Central memory CD8-positive, alpha-beta T cell (primary cell): ENCODE results near the gene TTYH3.
"Not testable (repeated sequence)": the region's sequence is repeated elsewhere in the genome, so short reads cannot be mapped to it uniquely, and the experiment has no call there.

Source experiments
- ATAC-seq: fragments of 150-1000 bp; cut with Tn5 transposase; replicated peaks from 2 replicates; pipeline ENCODE4 v1.10.0; 2022; ENCODE audit warnings: mild to moderate bottlenecking, moderate FRiP score, moderate number of reproducible peaks; ENCODE audit not compliant: poor library complexity, severe bottlenecking; ENCODE audit errors: extremely low read depth
- DNase-seq, 2 donors: peaks; one replicate each; pipeline ENCODE4 v3.0.0; 2021; ENCODE audit warnings: low spot score in 2 of 2
- H3K27ac Mint-ChIP-seq: one replicate; pipeline ENCODE4 v1.8.0; 2022; ENCODE audit warnings: low read depth, mild to moderate bottlenecking, moderate library complexity, mixed read lengths
- H3K27me3 Mint-ChIP-seq: one replicate; pipeline ENCODE4 v1.8.0; 2022; ENCODE audit warnings: mixed read lengths
- H3K36me3 Mint-ChIP-seq: one replicate; pipeline ENCODE4 v1.8.0; 2022; ENCODE audit warnings: mild to moderate bottlenecking, moderate library complexity, mixed read lengths; ENCODE audit not compliant: insufficient read depth
- H3K4me1 Mint-ChIP-seq: one replicate; pipeline ENCODE4 v1.8.0; 2022; ENCODE audit warnings: mixed read lengths
- H3K4me3 Mint-ChIP-seq: one replicate; pipeline ENCODE4 v1.8.0; 2022; ENCODE audit warnings: mild to moderate bottlenecking, moderate library complexity, mixed read lengths
- H3K9me3 Mint-ChIP-seq: one replicate; pipeline ENCODE4 v1.8.0; 2022; ENCODE audit warnings: mixed read lengths

TTYH3 gene

DNA sequence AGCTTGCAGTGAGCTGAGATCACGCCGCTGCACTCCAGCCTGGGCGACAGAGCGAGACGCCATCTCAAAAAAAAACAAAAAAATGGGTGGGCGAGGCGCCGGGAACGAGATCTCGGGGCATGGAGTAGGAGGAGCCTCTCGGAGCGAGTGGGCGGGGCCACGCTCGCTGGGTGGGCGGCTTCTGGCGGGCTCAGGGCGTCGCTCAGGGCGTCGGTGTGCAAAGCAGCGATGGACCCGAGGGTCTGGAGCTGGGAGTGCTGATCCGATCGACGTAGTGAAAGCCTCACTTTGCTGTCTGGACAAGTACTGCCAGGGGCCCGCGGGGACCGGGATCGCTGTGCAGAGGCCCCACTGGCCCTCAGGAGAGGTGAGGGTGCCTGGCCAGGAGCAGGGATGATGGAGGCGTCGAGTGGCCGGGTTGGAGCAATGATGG, 33.6 kb downstream of the TTYH3 start:
- Mint-ChIP-seq H3K4me1 (peaks cover 7% of the 10 kb centered on the region), H3K4me3 (no peak overlapping the region), H3K27ac (no peak overlapping the region), H3K27me3 (peaks cover 30% of the 10 kb centered on the region), H3K36me3 (no peaks in the 10 kb centered on the region), H3K9me3 (no peaks in the 10 kb centered on the region)
- DNase-seq (no peak), ATAC-seq (no peak)

DNA sequence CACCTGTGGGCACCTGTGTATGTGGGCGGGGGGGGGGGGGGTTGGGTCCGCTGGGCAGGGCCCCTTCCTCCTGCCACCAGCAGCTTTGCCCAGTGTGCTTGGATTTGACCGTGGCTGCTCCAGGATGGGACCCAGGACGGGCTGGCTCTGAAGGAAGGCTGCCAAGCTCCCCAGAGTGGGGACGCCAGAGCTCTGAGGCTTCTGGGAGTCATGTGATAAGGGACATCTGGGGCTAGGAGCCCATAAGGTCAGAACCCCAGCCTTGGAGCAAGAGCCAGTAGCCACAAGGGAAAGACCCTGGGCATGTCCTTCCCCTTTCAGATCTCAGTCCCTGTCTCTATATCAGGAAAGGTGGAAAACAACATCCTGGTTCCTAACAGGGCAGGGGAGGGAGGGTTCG, 34.4 kb downstream of the TTYH3 start:
- ATAC-seq (no peak), DNase-seq (no peak)
- no peak overlapping the region for H3K27ac Mint-ChIP-seq

DNA sequence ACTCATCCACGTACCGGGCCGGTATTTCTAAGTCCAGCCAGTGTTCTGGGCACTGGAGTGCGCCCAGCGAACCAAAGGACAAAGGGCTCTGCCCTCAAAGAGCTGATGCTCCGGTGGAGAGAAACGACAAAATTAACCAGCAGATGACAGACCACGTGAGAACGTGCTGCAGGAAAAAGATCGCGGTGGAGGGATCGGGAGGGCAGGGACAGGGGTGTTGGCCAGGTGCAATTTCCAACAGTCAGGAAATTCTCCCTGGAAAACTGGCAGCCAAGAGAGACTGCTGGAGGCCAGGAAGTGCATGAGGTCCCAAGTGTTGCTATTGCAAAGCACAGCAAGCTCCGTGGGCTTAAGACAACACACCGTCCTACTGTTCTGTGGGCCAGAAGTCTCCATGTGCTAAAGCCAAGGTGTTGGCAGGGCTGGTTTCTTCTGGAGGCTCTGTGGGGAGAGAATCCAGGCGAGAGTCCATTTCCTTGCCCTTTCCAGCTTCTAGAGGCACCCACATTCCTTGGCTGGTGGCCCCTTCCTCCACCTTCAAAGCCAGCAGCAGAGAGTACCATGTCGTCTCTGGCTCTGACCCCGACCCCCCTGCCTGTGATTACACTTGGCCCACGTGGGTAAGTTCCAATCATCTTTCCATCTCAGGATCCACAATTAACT, 34.9 kb downstream of the TTYH3 start:
- Mint-ChIP-seq H3K9me3 (no peaks in the 10 kb centered on the region), H3K36me3 (no peaks in the 10 kb centered on the region), H3K4me3 (no peak overlapping the region), H3K27ac (no peak overlapping the region), H3K4me1 (peaks cover 16% of the 10 kb centered on the region), H3K27me3 (peaks cover 39% of the 10 kb centered on the region)
- DNase-seq: no peak
- no peak for ATAC-seq

More for the DNA sequence above, 34.4 kb downstream of the TTYH3 start:
- Mint-ChIP-seq H3K27me3 (peaks cover 38% of the 10 kb centered on the region), H3K4me1 (peaks cover 15% of the 10 kb centered on the region), H3K4me3 (no peak overlapping the region), H3K9me3 (no peaks in the 10 kb centered on the region), H3K36me3 (no peaks in the 10 kb centered on the region)

DNA sequence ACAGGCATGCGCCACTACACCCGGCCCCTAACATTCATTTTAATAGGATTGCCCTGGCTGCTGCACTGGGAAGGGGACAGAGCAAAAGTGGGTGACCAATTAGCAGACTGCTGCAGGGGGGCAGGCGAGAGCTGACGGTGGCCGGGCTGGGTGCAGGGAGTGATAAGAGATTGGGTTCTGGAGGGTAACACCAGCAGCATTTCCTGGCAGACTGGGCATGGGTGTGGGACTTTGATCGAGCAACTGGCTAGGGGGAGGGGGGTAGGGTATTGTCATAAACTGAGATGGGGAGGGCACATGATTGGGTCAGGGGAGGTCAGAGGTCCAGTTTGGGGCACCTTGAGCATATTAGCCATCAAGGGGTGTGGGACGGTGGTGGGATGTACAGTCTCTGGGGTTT, 36.1 kb downstream of the TTYH3 start:
- Mint-ChIP-seq H3K4me1 (peaks cover 16% of the 10 kb centered on the region), H3K9me3 (no peaks in the 10 kb centered on the region), H3K27me3 (peaks cover 39% of the 10 kb centered on the region), H3K27ac (peak overlapping the region; percentile 79), H3K36me3 (no peaks in the 10 kb centered on the region), H3K4me3 (no peak overlapping the region)
- ATAC-seq: no peak
- no peak for DNase-seq

DNA sequence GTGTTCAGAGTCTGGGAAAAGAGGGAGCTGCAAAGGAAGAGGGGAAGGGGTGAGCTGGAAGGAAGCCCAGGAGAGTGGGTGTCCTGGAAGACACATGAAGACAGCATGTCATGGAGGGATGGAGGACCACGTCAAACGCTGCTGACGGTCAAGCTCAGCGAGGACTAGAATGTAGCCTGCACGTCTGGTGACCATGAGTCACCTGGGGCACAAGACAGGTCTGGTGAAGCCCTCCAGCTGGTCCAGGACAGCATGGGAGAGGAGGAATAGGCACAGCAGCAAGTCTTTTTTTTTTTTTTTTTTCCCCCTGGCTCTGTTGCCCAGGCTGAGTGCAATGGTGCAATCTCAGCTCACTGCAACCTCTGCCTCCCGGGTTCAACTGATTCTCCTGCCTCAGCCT, 36.6 kb downstream of the TTYH3 start:
- peaks cover 16% of the 10 kb centered on the region for H3K4me1 Mint-ChIP-seq
- no peaks in the 10 kb centered on the region for H3K36me3 Mint-ChIP-seq
- ATAC-seq (no peak), DNase-seq (no peak)
- H3K27ac Mint-ChIP-seq: no peak overlapping the region
- H3K4me3 Mint-ChIP-seq: no peak overlapping the region
- H3K27me3 Mint-ChIP-seq: peaks cover 39% of the 10 kb centered on the region
- H3K9me3 Mint-ChIP-seq: no peaks in the 10 kb centered on the region

DNA sequence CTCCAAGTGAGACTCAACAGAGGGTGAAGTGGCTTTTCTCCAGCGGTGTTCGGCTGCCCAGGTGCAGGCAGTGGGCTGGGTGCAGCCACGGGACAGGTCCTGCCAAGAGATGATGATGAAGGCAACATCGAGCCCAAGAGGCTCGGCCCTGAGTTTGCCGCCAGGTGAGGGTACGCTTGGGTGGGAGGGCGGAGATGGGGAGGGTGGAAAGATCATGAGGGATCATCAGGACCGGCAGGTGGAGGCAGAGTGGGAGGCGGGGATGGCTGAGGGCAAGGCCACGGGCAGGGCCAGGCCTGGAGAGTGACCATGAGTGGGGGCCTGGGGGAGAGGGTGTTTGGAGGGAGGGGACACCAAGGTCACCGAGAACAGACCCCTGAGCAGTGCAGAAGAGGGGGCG, 38.4 kb downstream of the TTYH3 start:
- Mint-ChIP-seq H3K4me1 (peaks cover 16% of the 10 kb centered on the region), H3K27me3 (peaks cover 39% of the 10 kb centered on the region), H3K4me3 (no peak overlapping the region), H3K27ac (peak overlapping the region; percentile 74), H3K9me3 (no peaks in the 10 kb centered on the region), H3K36me3 (no peaks in the 10 kb centered on the region)
- DNase-seq (no peak), ATAC-seq (no peak)

DNA sequence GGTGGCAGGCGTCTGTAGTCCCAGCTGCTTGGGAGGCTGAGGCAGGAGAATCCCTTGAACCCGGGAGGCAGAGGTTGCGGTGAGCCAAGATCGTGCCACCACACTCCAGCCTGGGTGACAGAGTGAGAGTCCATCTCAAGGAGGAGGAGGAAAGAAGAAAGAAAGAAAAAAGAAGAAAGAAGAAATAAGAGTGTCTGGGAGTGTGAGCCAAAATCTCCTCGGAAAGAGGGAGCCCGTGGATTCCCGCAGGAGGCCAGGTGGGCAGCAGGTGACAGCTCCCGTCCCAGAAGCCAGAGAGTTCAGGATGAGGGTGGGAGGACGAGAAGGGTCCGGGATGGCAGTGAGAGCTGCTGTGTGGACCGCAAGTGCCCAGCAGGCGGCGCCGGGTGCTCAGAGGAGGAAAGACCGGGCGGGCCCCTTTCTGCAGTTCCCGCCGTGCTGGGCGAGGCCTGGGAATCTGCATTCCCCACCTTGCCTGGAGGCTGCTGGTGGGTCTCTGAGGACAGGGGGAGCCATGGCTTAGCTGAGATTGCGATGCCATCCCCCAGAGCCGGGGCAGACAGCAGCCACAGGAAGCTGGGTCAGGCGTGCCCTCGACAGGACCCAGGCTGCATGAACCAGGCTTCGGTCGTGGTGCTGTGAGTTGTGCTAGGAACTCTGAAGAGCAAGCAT, 39.1 kb downstream of the TTYH3 start:
- peaks cover 39% of the 10 kb centered on the region for H3K27me3 Mint-ChIP-seq
- peak overlapping the region; percentile 9 for H3K4me3 Mint-ChIP-seq
- peaks cover 16% of the 10 kb centered on the region for H3K4me1 Mint-ChIP-seq

DNA sequence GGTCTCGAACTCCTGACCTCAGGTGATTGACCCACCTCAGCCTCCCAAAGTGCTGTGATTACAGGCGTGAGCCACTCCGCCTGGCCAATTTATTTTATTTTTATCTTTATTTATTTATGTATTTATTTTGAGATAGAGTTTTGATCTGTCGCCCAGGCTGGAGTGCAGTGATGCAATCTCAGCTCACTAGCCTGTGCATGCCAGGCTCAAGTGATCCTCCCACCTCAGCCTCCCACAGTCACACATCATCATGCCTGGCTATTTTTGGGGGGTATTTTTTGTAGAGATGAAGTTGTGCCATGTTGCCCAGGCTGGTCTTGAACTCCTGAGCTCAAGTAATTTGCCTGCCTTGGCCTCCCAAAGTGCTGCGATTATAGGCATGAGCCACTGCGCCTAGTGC, 41.4 kb downstream of the TTYH3 start:
- H3K27me3 Mint-ChIP-seq: peaks cover 24% of the 10 kb centered on the region
- ATAC-seq, H3K36me3 Mint-ChIP-seq, H3K4me3 Mint-ChIP-seq, H3K9me3 Mint-ChIP-seq, DNase-seq, H3K4me1 Mint-ChIP-seq, H3K27ac Mint-ChIP-seq: not testable (repeated sequence)

More for the DNA sequence above, 39.1 kb downstream of the TTYH3 start:
- Mint-ChIP-seq H3K9me3 (no peaks in the 10 kb centered on the region), H3K27ac (peak overlapping the region; percentile 74), H3K36me3 (no peaks in the 10 kb centered on the region)
- DNase-seq: peak; percentile 44 to 53
- ATAC-seq: no peak

DNA sequence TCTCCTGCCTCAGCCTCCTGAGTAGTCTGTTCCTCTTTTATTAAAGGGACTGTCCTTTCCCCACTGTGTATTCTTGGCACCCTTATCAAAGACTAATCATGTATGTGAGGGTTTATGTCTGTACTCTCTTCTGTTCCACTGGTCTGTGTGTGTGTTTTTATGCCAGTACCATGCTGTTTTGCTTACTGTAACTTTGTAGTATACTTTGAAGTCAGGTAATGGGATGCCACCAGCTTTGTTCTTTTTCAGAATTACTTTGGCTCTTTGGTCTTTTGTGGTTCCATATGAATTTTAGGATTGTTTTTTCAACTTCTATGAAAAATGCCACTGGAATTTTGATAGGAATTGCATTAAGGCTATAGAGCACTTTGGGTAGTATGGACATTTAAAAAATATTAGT, 42.1 kb downstream of the TTYH3 start:
- Mint-ChIP-seq H3K4me3 (no peak overlapping the region), H3K36me3 (no peaks in the 10 kb centered on the region), H3K4me1 (peaks cover 9% of the 10 kb centered on the region), H3K27me3 (peaks cover 19% of the 10 kb centered on the region), H3K27ac (no peak overlapping the region), H3K9me3 (no peaks in the 10 kb centered on the region)
- ATAC-seq (no peak), DNase-seq (no peak)

DNA sequence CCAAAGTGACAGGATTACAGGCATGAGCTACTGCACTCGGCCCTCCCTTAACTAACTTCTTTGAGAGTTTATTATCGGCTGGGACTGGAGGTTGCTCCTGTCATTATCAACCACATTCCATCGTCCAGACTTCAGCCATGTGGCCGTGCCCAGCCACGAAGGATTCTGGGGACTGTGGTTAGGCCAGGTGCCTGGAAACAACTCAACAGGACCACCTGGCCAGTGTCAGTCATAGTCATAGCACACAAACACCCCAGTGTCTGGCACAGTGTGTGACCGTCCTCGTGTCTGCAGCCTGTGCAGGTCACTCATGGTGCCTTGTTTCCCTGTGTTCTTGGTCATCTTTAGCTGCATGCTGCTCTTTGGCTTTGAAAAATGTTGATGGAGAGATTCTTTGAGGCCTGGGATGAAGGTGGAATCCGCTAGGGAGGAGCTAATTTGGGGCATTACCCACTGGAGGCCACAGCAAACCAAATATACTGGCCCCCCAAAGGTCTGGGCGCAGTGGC, 43.5 kb downstream of the TTYH3 start:
- DNase-seq (no peak), ATAC-seq (no peak)
- Mint-ChIP-seq H3K4me1 (peaks cover 9% of the 10 kb centered on the region), H3K36me3 (no peaks in the 10 kb centered on the region), H3K27me3 (peaks cover 9% of the 10 kb centered on the region), H3K4me3 (no peak overlapping the region), H3K9me3 (no peaks in the 10 kb centered on the region), H3K27ac (no peak overlapping the region)

DNA sequence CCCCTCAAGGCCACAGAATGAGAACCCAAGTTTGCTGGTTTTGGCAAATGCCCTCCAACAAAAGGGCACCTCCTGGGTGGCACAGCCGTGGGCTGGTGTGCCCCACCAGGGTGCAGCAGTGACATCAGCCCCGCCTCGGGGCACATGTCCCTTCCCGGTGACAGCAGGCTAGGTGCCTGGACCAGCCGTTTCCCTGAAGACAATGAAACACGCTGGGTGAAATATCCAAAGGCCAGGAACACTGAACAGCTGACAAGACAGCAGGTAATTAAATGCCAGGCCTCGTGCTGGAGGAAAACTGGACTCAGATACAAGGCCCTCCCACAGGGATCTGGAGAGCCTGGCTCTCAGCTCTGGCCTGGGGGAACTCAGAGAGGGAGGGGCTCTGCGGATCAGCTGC, 44.8 kb downstream of the TTYH3 start:
- not testable (repeated sequence) for H3K4me3 Mint-ChIP-seq, H3K27ac Mint-ChIP-seq, DNase-seq, H3K36me3 Mint-ChIP-seq, H3K9me3 Mint-ChIP-seq, H3K4me1 Mint-ChIP-seq, ATAC-seq, H3K27me3 Mint-ChIP-seq

DNA sequence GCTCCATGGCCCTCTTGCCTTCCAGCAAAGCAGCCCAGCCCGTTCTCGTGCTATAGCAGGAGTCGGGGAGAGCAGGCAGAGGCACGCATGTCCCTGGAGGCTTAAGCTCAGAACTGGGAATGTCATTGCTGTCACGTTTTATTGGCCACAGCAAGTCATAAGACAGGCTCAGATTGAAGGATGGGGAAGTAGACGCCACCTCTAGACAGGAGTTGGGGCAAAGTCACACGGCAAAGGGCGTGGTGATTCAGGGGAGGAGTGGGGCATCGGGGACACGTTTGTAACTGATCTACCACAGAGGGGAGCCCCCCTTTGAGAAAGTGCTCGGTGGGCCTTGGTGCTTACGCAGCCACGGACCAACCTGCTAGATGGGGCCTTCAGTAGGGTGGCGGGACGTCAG, 46.7 kb downstream of the TTYH3 start:
- H3K36me3 Mint-ChIP-seq, H3K9me3 Mint-ChIP-seq, H3K4me3 Mint-ChIP-seq, DNase-seq, H3K4me1 Mint-ChIP-seq, H3K27ac Mint-ChIP-seq, ATAC-seq: not testable (repeated sequence)
- peaks cover 10% of the 10 kb centered on the region for H3K27me3 Mint-ChIP-seq
